RWPE2 (cell line): Measurements from ENCODE around the gene ZFP36.
A peak's percentile ranks its signal among the peaks of the same experiment; 100 is the strongest.
"Not testable (repeated sequence)": the region's sequence is repeated elsewhere in the genome, so short reads cannot be mapped to it uniquely, and the experiment has no call there.

Experiments used
- ATAC-seq: fragments of 200-7000 bp; cut with Tn5 transposase; 3 replicates; pipeline ENCODE4 v1.9.1; 2021; ENCODE audit warnings: low read depth
- DNase-seq: peaks from one replicate; pipeline ENCODE4 v3.0.0-alpha.2; 2020; ENCODE audit warnings: low spot score
- H3K27ac ChIP-seq: fragments of 450-650 bp; 2 replicates; pipeline ENCODE4 v1.5.1; 2017; ENCODE audit warnings: mild to moderate bottlenecking; ENCODE audit not compliant: poor library complexity, severe bottlenecking
- H3K27me3 ChIP-seq: fragments of 250-450 bp; sonication (Bioruptor Pico); 2 replicates; pipeline ENCODE4 v1.5.1; 2021; ENCODE audit warnings: mild to moderate bottlenecking, moderate library complexity; ENCODE audit not compliant: insufficient read depth, poor library complexity, severe bottlenecking
- H3K36me3 ChIP-seq: fragments of 250-450 bp; sonication (Bioruptor Pico); 2 replicates; pipeline ENCODE4 v1.5.1; 2020; ENCODE audit warnings: low read depth, mild to moderate bottlenecking, moderate library complexity
- H3K4me1 ChIP-seq: fragments of 250-450 bp; sonication (Bioruptor Pico); 2 replicates; pipeline ENCODE4 v1.5.1; 2021; ENCODE audit warnings: mild to moderate bottlenecking, moderate library complexity; ENCODE audit not compliant: insufficient read depth, poor library complexity, severe bottlenecking
- H3K4me3 ChIP-seq: fragments of 250-450 bp; sonication (Bioruptor Pico); 2 replicates; pipeline ENCODE4 v1.5.1; 2021; ENCODE audit warnings: mild to moderate bottlenecking, moderate library complexity; ENCODE audit not compliant: severe bottlenecking
- H3K9me3 ChIP-seq: fragments of 250-450 bp; sonication (Bioruptor Pico); 2 replicates; pipeline ENCODE4 v1.5.1; 2021; ENCODE audit warnings: mild to moderate bottlenecking, moderate library complexity; ENCODE audit not compliant: severe bottlenecking
- TF ChIP-seq, protein P1 (sequence below): fragments of 450-650 bp; IDR thresholded peaks from one replicate; pipeline ENCODE4 v1.5.1; 2017; ENCODE audit warnings: mild to moderate bottlenecking, moderate library complexity; ENCODE audit not compliant: poor library complexity, severe bottlenecking

Gene ZFP36

GRCh38 chr19:39372941-39373340, 33.7 kb upstream of the ZFP36 start:
- no peak for ATAC-seq
- H3K27me3 ChIP-seq: no peaks in the 10 kb centered on the region
- peak overlapping the region; percentile 9 for H3K27ac ChIP-seq
- DNase-seq: no peak
- TF ChIP-seq, protein P1, sequence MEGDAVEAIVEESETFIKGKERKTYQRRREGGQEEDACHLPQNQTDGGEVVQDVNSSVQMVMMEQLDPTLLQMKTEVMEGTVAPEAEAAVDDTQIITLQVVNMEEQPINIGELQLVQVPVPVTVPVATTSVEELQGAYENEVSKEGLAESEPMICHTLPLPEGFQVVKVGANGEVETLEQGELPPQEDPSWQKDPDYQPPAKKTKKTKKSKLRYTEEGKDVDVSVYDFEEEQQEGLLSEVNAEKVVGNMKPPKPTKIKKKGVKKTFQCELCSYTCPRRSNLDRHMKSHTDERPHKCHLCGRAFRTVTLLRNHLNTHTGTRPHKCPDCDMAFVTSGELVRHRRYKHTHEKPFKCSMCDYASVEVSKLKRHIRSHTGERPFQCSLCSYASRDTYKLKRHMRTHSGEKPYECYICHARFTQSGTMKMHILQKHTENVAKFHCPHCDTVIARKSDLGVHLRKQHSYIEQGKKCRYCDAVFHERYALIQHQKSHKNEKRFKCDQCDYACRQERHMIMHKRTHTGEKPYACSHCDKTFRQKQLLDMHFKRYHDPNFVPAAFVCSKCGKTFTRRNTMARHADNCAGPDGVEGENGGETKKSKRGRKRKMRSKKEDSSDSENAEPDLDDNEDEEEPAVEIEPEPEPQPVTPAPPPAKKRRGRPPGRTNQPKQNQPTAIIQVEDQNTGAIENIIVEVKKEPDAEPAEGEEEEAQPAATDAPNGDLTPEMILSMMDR: no peak
- no peak overlapping the region for H3K4me3 ChIP-seq
- H3K4me1 ChIP-seq: no peaks in the 10 kb centered on the region
- H3K36me3 ChIP-seq: peaks cover 68% of the 10 kb centered on the region
- no peaks in the 10 kb centered on the region for H3K9me3 ChIP-seq

- Histone ChIP-seq H3K36me3 (peaks cover 78% of the 10 kb centered on the region), H3K27me3 (no peaks in the 10 kb centered on the region), H3K27ac (no peak overlapping the region), H3K4me3 (no peak overlapping the region), H3K9me3 (no peaks in the 10 kb centered on the region), H3K4me1 (no peaks in the 10 kb centered on the region)
- DNase-seq (no peak), ATAC-seq (no peak)
- TF ChIP-seq, protein P1: no peak
These were observed 30.7 kb upstream of the ZFP36 start for GRCh38 chr19:39375929-39376328.

DNA sequence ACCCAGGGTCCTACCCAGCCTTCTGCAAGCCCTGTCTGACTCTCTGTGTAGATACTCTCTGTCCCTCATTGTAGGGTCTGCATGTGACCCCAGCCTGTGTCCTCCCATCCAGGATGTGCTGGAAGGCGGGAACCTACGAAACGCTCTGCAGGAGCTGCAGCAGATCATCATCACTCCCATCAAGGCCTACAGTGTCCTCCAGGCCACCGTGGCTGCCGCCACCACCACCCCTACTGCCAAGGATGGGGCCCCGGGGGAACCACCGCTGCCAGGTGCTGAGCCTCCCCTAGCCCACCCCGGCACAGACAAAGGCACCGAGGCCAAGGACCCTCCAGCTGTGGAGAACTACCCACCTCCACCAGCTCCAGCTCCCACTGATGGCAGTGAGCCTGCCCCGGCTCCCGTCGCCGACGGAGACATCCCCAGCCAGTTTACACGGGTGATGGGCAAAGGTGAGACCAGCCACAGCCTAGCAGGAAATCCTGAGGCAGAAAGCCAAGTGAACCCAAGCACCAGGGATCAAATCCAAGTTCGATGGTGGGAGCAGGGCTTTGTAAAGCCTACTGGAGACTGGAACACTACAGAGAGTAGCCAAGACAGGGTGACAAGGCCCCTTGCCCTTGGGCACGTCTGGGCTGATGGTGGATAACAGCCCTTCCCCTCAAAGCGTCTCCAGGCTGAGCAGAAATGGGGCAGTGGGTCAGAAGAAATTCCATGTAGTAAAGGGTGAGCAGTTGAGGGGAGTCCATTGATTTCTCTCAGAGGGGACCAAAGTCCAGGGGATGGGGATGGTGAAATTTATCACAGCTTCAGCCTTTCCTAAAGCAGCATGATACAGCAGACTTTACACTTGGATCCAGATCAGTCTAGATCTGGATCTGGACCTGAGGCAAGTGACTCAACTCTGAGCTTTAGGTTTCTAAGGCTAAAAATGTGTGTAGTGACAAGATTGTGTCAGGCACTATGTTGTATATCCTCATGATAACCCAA, 29.0 kb upstream of the ZFP36 start:
- Histone ChIP-seq H3K4me3 (no peak overlapping the region), H3K36me3 (peaks cover 75% of the 10 kb centered on the region), H3K27me3 (no peaks in the 10 kb centered on the region)

DNA sequence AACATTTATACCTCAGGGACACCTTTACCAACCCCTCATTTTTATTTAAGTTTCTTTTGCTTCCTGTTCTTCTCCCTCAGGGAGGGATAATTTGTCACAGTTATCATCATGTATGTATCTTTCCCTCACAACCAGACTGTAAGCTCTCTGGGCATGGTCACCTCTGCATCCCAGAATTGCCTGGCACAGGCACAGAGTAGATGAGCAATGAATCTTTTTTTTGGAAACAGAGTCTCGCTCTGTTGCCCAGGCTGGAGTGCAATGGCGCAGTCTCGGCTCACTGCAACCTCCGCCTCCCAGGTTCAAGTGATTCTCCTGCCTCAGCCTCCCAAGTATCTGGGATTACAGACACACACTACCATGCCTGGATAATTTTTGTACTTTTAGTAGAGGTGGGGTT, 27.3 kb upstream of the ZFP36 start:
- H3K4me1 ChIP-seq, H3K4me3 ChIP-seq, H3K27me3 ChIP-seq, H3K9me3 ChIP-seq, H3K27ac ChIP-seq, ATAC-seq, DNase-seq: not testable (repeated sequence)
- H3K36me3 ChIP-seq: peaks cover 85% of the 10 kb centered on the region

More for the DNA sequence above, 29.0 kb upstream of the ZFP36 start:
- TF ChIP-seq, protein P1: no peak
- ATAC-seq (no peak), DNase-seq (no peak)
- Histone ChIP-seq H3K9me3 (no peaks in the 10 kb centered on the region), H3K27ac (no peak overlapping the region), H3K4me1 (no peaks in the 10 kb centered on the region)

DNA sequence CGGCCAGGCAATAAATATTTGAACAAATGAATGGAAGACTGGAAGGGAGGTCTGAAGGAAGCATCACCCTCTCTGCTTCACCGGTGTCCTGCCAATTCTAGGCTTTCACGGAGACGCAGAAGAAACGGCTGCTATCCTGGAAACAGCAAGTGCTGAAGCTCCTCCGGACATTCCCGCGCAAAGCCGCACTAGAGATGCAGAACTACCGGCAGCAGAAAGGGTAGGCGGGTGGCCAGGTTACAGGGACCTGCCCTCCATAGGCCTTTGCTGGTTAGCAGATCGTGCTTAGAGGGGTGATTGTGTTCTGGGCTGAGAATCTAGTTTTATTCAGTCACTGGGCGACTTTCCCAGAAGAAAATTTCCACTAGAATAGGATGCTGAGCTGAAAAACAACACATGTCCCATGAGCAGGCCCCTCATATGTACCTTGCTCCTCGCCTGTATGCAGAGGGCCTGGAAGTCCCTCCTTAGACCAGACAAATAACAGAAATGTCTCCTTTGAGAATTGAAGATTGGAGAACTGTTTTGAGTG, 26.7 kb upstream of the ZFP36 start:
- no peak overlapping the region for H3K27ac ChIP-seq
- DNase-seq (no peak), ATAC-seq (no peak)
- H3K36me3 ChIP-seq: peaks cover 80% of the 10 kb centered on the region
- H3K4me1 ChIP-seq: no peaks in the 10 kb centered on the region
- TF ChIP-seq, protein P1: no peak
- no peaks in the 10 kb centered on the region for H3K9me3 ChIP-seq
- H3K27me3 ChIP-seq: no peaks in the 10 kb centered on the region
- H3K4me3 ChIP-seq: no peak overlapping the region
